ENCODE measurements around the gene B9D1. TPM values are rescaled to one million over a fixed set of nuclear protein-coding genes. Genes with fewer than 3 reads are reported as not detected.
A peak's percentile ranks its signal among the peaks of the same experiment; 100 is the strongest.

The B9D1 gene
- total RNA-seq, 1 donor from 2014 or later = 39.7 TPM

GRCh38 chr17:19304209-19304608 lies 58.3 kb downstream of the B9D1 start:
- peak; percentile 51 for DNase-seq (ENCODE audit: low read depth, low spot score)

DNA sequence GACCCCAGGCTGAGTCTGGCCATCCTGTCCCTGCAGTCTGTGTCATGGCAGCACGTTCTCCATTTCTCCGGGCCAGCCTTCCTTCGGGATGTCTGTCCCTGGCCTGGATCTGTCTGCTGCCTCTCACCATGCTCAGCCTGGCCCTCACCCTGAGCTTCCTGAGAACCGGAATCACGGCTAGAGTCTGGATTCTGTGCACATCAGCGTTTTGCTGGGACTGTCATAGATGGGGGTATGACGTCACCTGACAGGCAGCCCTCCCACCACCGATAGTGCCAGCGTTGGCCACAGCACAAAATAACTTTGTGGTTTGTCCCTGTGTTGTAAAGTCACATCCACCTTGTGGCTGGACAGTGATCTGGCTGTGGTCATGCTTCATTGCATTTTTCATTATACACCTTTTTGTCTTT lies 59.2 kb downstream of the B9D1 start:
- DNase-seq (ENCODE audit: low read depth, low spot score) = no peak

DNA sequence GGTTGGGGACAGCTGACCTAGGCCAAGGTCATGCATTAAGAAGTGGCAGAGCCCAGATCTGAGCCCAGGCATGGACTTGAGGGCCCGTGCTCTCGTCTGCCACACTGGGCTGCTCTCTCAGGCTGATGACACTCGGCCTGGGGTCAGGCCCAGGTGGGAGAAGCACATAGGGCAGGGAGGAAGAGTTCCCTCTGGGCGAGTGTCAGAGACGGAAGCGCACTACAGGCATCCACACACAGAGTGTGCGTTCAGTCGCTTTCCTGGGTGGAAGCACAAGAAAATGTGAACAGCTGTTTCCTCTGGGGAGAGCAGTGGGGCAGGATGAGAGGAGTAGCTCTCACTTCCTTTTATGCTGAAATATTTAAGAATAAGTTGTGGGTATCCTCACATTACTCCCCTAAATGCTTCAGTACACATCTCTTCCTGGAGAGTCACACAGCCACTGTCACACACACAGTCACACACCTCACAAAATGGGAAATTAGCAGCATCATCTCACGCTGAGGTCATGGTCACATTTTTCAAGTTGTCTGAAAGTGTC lies 59.7 kb downstream of the B9D1 start:
- no peak for DNase-seq (ENCODE audit: low read depth, low spot score)

DNA sequence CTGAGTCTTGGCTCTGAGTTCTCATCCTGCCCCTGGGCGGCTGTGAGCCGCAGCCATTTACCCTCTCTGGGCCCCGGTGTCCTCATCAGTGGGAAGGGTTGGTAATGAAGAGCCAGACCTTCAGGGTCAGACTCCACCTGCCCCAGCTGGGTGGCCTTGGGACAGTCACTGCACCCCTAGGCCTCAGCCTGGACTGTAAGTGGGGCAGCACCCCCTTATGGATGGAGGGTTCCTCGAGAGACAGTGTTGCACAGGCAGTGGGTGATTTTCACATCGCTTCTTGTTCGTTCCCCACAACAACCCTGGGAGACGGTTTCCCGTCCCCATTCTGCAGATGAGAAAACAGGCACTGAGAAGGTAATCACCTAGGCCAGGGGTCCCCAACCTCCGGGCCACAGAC lies 60.5 kb downstream of the B9D1 start:
- DNase-seq (ENCODE audit: low read depth, low spot score) = no peak

DNA sequence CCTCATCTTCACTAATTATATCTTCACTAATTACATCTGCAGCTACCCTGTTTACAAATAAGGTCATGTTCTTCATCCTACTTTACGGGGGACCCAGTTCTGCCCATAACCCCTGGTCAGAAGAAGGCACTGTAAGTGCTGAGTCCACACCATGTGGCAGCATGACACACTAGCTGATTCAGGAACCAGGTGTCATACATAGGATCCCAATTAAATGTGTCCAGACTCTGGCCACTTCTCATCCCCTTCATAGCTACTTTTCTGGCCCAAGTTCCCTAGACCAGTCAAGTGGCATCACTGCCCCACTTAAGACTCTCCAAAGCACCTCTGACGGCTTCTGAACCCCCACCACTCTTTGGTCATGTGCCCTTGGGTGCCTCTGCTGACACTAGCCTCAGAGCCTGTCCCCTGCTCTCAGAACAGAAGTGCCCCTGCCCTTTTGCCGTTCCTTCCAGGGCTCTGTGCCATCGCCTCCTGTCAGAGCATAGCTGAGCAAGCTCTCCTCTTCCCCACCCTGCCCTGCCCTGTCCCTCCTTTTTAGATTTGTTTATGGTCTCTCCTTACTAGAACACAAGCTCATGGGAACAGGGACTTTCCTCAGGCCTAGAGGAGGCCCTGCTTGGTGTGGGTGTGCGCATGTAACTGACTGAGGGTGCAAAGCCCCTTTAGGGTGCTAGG lies 61.1 kb downstream of the B9D1 start:
- no peak for DNase-seq (ENCODE audit: low read depth, low spot score)

- DNase-seq (ENCODE audit: low read depth, low spot score) = no peak
Measured at GRCh38 chr17:19299866-19300265, 62.7 kb downstream of the B9D1 start.

- DNase-seq (ENCODE audit: low read depth, low spot score) = no peak
Measured at GRCh38 chr17:19299214-19299747, 63.2 kb downstream of the B9D1 start.

- DNase-seq (ENCODE audit: low read depth, low spot score) = no peak
Measured at GRCh38 chr17:19298569-19299213, 63.8 kb downstream of the B9D1 start.

- DNase-seq (ENCODE audit: low read depth, low spot score) = no peak
Measured at GRCh38 chr17:19296786-19297778, 65.4 kb downstream of the B9D1 start.

DNA sequence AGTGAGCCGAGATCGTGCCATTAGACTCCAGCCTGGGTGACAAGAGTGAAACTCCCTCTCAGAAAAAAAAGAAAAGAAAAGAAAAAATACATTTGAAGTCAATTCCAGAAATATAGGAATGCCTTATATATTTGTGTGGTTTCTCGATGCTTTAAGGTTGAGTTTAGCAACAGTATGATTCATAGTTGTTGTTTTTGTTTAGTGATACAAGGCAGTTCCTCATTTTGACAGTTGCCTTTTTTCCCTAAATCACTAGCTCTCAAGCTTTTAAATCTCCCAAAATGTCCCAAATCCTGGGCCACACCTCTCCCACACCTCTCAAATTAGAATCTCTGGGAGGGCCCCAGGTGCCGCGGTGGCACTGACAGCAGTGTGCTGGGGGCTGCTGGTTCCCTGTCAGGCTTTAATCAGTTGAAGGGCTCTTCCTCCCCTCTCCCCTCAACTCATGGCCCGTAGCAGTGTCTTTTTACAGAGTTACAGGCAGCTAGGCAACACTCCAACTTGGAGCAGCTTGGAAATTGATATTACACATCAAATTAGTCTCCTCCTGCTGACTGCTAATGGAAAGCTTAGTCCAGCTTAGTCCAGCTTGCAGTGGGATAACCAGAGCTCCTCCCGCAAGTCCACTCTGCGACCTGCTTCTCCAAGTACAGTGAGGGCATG lies 66.9 kb downstream of the B9D1 start:
- DNase-seq (ENCODE audit: low read depth, low spot score) = no peak

GRCh38 chr17:19294443-19294842 lies 68.1 kb downstream of the B9D1 start:
- no peak for DNase-seq (ENCODE audit: low read depth, low spot score)

Other genes starting within 250 kb of the B9D1 start
- gene GRAPL, start 235.1 kb downstream of the B9D1 start, total RNA-seq = 7.3 and 11.9 TPM in 2 replicates
- gene EPN2, start 125.4 kb downstream of the B9D1 start, total RNA-seq = 30.8 and 44.7 TPM in 2 replicates
- gene MAPK7, start 15.8 kb upstream of the B9D1 start, total RNA-seq = 8.5 and 14.1 TPM in 2 replicates
- gene MFAP4, start 24.5 kb upstream of the B9D1 start, total RNA-seq = not detected in 2 replicates
- 0.07 TPM in 2 replicates for gene RNF112, start 48.5 kb upstream of the B9D1 start, total RNA-seq
- gene SLC47A1, start 171.1 kb upstream of the B9D1 start, total RNA-seq = 9.8 and 11.6 TPM in 2 replicates

Measured in pulmonary artery endothelial cell (primary cell).